Stimulated activated CD4-positive, alpha-beta T cell treated with anti-CD3 and anti-CD28 coated beads, Interleukin-1b, Interleukin-23, amount 100 ng/mL, for 24 hours (primary cell): ENCODE measurements around the gene KIF5A.

ENCODE experiments used
- DNase-seq, 4 experiments: peaks; one replicate each; pipeline ENCODE4 v3.0.0-alpha.2; 2020; ENCODE audit warnings: low read depth in 4 of 4, low spot score in 1 of 4

The KIF5A gene

GRCh38 chr12:57534991-57535543 lies 14.8 kb upstream of the KIF5A start:
- DNase-seq: no peak

- DNase-seq: no peak
Observed at GRCh38 chr12:57535764-57536596, 13.9 kb upstream of the KIF5A start.

DNA sequence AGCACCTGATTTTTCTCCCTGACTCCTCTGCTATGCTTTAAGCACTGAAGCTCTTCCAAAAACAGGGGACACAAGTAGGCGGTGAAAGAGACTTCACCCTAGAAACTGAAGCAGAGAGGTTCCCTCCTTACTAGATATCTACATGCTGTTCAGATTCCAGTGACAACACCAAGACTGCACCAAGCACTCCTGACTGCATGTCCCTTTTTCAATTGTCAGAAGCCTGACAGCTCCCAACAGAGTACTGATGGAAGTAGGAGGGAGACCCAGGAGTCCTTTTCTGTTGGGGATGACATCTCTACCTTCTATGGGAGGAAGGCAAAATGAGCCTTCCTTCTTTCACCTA lies 13.3 kb upstream of the KIF5A start:
- no peak for DNase-seq

DNA sequence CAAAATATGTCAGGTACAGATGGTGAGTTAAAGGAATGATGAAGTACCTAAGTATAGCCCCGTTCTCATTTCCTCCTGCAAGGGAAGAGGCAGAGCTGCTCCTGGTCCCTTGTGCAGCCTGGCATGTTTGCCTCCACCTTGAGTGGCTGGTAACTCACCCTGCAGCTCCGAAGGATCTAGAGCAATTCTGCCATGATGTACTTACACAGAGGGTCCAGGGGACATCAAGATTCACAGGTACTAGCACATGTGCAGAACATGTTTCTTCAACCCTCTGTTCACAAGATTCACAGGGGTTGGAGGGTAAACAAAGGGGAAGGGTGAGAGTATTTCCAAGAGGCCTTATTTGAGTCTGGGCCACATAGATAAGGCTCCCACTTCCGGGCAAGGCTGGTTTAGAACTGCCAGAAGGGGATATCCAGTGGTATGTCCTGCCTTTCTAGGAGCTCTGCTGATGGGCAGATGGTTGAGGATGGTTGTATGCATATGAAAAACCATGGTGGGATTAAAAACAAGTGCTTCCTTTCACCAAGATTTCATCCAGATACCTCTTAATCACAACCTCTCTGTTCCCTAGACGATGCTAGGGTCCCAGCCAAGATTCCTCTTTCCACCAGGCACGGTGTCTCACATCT lies 10.6 kb upstream of the KIF5A start:
- no peak for DNase-seq

GRCh38 chr12:57541001-57541400 lies 8.8 kb upstream of the KIF5A start:
- no peak for DNase-seq

- no peak for DNase-seq
Observed at GRCh38 chr12:57541717-57542116, 8.1 kb upstream of the KIF5A start.

DNA sequence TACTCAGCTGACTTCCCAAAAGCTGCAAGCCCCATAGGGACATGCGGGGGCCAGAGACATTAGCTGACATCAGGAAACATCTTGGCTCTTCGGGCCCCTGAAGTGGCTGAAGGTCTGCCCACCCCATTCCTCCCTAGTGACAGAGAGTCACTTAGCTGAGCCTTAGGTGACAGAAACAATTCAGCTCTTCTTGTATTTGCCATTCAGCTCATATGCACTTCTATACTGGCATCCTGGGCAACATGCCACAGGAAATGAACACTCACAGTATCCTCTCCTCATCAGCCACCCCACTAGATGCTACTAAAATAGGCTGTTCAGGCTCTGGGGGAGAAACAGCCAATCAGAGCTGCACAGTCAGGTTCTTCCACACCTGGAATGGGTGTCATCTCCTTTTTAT lies 6.3 kb upstream of the KIF5A start:
- DNase-seq: no peak

GRCh38 chr12:57545809-57546437 lies 3.9 kb upstream of the KIF5A start:
- peak in 1 of 4 experiments; percentile 21 for DNase-seq

DNA sequence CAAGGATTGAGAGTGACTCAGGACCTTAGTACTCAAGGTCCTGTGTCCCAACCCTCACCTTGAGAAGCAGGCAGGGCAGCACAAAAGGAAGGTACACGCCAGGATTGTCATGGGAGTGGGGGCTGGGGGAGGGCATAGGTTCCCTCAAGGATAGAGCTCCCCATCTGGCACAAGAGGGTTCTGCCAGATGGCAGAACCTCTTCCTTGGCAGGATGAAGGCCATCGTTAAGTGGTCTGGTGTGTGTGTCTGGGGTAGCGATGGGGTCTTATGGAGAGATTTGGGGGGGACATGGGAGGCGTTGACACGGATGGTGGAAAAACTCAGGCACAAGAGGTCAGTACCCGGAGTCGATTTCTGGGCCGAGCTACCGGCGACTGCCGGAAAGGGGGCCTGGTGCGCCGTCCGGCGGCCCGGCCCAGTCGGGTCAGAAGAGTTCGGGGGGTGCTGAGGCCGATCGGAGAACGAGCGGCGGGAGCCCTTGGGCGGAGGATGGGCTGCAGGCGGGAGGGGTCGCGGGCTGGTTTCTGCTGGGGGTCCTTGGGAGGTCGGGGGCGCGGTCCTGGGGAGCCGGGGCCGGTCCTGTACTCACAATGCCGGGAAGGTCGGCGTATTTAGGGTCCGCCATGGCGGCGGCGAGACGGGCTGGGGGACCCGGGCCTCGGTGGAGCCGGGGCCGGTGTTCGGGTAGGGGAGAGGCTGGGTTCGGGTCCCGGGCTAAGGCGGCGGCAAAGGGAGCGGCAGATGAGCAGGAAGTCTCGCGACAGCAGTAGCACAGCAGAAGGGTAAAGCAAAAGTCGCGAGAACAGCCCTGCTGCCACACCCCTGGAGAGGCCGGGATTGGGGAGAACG lies 3.2 kb upstream of the KIF5A start, which contains the start of gene DCTN2:
Gene DCTN2, minus strand, starts transcription at position 755 of the 850 bp plus-strand sequence. Its CDS starts 129 bp downstream, at position 626.
- DNase-seq: peak; percentile 74 to 92 (median 81)

GRCh38 chr12:57547288-57548012 lies 2.4 kb upstream of the KIF5A start:
- DNase-seq: no peak

DNA sequence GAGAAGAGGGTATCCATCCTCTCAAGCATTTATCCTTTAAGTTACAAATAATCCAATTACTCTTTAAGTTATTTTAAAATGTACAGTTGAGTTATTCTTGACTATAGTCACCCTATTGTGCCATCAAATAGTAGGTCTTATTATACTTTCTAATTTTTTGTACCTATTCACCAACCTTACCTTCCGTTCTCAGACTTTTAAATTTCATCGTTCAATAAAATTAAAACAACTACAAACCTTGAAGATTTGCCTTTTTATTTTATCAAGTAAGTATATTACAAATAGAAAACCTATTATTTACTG lies 1.9 kb upstream of the KIF5A start:
- DNase-seq: no peak

- no peak for DNase-seq
Observed at GRCh38 chr12:57548488-57548887, 1.4 kb upstream of the KIF5A start.

DNA sequence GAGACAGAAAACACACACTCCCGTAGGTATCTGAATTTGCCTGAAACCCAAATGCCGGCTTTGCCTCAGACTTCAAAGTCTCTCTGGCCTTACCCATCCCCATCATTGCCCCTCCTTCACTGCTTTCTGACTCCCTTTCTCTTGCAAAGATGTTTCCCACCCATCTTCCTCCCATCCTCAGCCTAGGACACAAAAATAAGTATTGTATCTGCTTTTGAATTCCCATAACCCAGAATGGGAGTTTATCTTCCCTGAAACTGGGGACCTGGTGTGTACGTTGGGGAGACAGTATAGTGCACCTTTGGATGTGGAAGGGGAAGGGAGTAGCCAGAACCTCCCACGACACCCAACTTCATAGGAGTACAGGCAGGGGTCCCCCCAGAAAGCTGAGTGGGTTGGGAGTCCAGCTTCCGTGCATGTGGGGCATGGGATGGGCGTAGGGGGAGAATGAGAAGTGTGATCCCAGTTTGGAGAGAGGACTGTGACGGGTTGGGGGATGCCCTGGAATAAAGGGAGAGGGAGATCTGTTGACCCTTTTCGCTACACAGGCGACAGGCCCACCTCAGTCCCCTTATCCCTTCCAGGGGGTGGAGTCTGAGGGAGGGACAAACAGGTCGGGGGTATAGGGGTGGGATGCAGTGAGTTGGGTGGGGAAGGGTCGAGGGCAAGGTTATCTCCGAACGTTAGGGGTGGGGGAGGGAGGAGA lies 488 bp upstream of the KIF5A start:
- no peak for DNase-seq

DNA sequence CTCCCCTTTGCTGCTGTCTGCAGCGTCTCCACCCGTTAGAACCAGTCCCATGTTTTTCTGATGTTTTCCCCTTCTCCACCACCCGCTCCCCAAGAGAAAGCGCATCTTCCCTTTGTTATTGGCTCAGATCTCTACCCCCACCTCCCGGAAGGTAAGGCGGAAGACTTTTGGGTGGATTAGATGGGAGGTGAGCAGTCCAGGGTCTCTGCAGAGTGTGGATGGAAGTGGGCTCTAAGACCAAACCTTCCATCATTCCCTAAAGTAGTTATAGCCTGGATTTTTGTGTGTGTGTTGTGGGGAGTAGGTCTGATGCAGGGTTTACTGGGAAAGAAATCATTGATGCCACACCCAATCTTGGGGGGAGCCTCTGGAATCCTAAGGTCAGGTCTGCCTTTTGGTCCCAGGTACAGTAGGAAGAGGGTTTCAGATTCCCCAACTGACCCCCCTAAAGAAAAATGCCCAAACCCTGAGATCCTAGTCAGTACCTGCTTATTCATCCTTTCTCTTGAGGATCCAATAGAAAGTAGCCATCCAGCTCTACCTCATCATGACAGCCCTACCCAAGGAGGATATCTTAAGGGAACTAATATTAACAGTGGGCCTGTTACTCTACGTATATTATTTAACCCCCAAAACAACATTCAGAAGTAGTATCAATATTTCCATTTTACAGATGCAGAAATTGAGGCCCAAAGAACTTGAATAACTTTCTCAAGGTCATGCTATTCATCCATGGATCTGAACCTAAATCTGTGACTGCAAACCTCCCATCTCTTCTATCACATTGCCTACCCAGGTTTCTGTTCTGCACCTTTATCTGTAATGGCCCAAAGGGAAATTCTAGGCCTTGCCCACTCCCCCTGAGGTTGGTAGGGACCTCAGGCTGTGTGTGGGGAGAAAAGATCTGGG lies 1.1 kb downstream of the KIF5A start:
- no peak for DNase-seq

- DNase-seq: no peak
Observed at GRCh38 chr12:57551637-57552305, 1.9 kb downstream of the KIF5A start.

- DNase-seq: no peak
Observed at GRCh38 chr12:57552306-57552651, 2.4 kb downstream of the KIF5A start.

- no peak for DNase-seq
Observed at GRCh38 chr12:57552835-57553313, 3.0 kb downstream of the KIF5A start.
